Mesothelial cell of epicardium (in vitro differentiated cells): ENCODE results near the gene MGMT. TPM values are rescaled to one million over a fixed set of nuclear protein-coding genes. Genes with fewer than 3 reads are reported as not detected.

Experiments used
- DNase-seq, 2 experiments: peaks; one replicate each; pipeline ENCODE4 v3.0.0; 2021; ENCODE audit warnings: low spot score in 2 of 2; ENCODE audit not compliant: unreplicated experiment in 2 of 2
- H3K27ac Mint-ChIP-seq: 2 replicates; pipeline ENCODE4 v1.8.0; 2021; ENCODE audit warnings: mixed read lengths
- H3K27me3 Mint-ChIP-seq: 2 replicates; pipeline ENCODE4 v1.8.0; 2021; ENCODE audit warnings: low read depth, mixed read lengths
- H3K36me3 Mint-ChIP-seq: 2 replicates; pipeline ENCODE4 v1.8.0; 2021; ENCODE audit warnings: mixed read lengths
- H3K4me1 Mint-ChIP-seq: 2 replicates; pipeline ENCODE4 v1.8.0; 2021; ENCODE audit warnings: mixed read lengths
- H3K4me3 Mint-ChIP-seq: 2 replicates; pipeline ENCODE4 v1.8.0; 2021; ENCODE audit warnings: mild to moderate bottlenecking, moderate library complexity, mixed read lengths
- H3K9me3 Mint-ChIP-seq: 2 replicates; pipeline ENCODE4 v1.8.0; 2021; ENCODE audit warnings: mixed read lengths
- CTCF ChIP-seq: fragments of 200-600 bp; sonication (generic); IDR thresholded peaks from one replicate; pipeline ENCODE4 v1.5.0; 2021; ENCODE audit warnings: antibody characterized with exemption; ENCODE audit not compliant: unreplicated experiment
- total RNA-seq: library from RNA; stranded (reverse); gene quantifications from 3 replicates; pipeline ENCODE4 v1.2.1, GENCODE V29; 2021

The MGMT gene
- total RNA-seq, 1 donor from 2014 or later, result 35.7 TPM

GRCh38 chr10:129474642-129475041, 7.6 kb downstream of the MGMT start:
- Mint-ChIP-seq H3K4me1 (no peaks in the 10 kb centered on the region), H3K27me3 (no peaks in the 10 kb centered on the region), H3K9me3 (peaks cover 4% of the 10 kb centered on the region), H3K4me3 (no peak overlapping the region), H3K27ac (no peak overlapping the region), H3K36me3 (peaks cover 15% of the 10 kb centered on the region)
- TF ChIP-seq CTCF, result no peak
- DNase-seq, result no peak

- Mint-ChIP-seq H3K36me3 (peaks cover 22% of the 10 kb centered on the region), H3K27me3 (no peaks in the 10 kb centered on the region), H3K4me1 (no peaks in the 10 kb centered on the region), H3K27ac (no peak overlapping the region), H3K4me3 (no peak overlapping the region), H3K9me3 (peaks cover 19% of the 10 kb centered on the region)
- TF ChIP-seq CTCF, result no peak
- no peak for DNase-seq
Observed at GRCh38 chr10:129476431-129476830, 9.4 kb downstream of the MGMT start.

GRCh38 chr10:129477051-129477450, 10.0 kb downstream of the MGMT start:
- Mint-ChIP-seq H3K36me3 (peaks cover 22% of the 10 kb centered on the region), H3K27me3 (no peaks in the 10 kb centered on the region), H3K4me3 (no peak overlapping the region), H3K27ac (no peak overlapping the region), H3K4me1 (no peaks in the 10 kb centered on the region), H3K9me3 (peaks cover 25% of the 10 kb centered on the region)
- no peak for DNase-seq
- no peak for TF ChIP-seq CTCF

GRCh38 chr10:129481641-129482040, 14.6 kb downstream of the MGMT start:
- DNase-seq, result no peak
- Mint-ChIP-seq H3K4me1 (no peaks in the 10 kb centered on the region), H3K36me3 (peaks cover 49% of the 10 kb centered on the region), H3K27me3 (no peaks in the 10 kb centered on the region), H3K9me3 (peaks cover 59% of the 10 kb centered on the region), H3K27ac (no peak overlapping the region), H3K4me3 (no peak overlapping the region)
- TF ChIP-seq CTCF, result no peak

GRCh38 chr10:129483430-129484010, 16.5 kb downstream of the MGMT start:
- no peak overlapping the region for H3K4me3 Mint-ChIP-seq
- H3K36me3 Mint-ChIP-seq, result peaks cover 50% of the 10 kb centered on the region
- peaks cover 72% of the 10 kb centered on the region for H3K9me3 Mint-ChIP-seq
- TF ChIP-seq CTCF, result no peak
- H3K27ac Mint-ChIP-seq, result no peak overlapping the region
- DNase-seq, result no peak
- no peaks in the 10 kb centered on the region for H3K27me3 Mint-ChIP-seq
- H3K4me1 Mint-ChIP-seq, result no peaks in the 10 kb centered on the region

- TF ChIP-seq CTCF, result no peak
- Mint-ChIP-seq H3K36me3 (peaks cover 52% of the 10 kb centered on the region), H3K27me3 (no peaks in the 10 kb centered on the region), H3K4me1 (no peaks in the 10 kb centered on the region), H3K9me3 (peaks cover 77% of the 10 kb centered on the region), H3K27ac (no peak overlapping the region), H3K4me3 (no peak overlapping the region)
- DNase-seq, result no peak
Observed at GRCh38 chr10:129486805-129487204, 19.8 kb downstream of the MGMT start.
